Left lung (tissue), 10 donors: Measurements from ENCODE around the gene RRP36. TPM values are rescaled to one million over a fixed set of nuclear protein-coding genes. Genes with fewer than 3 reads are reported as not detected.
A peak's percentile ranks its signal among the peaks of the same experiment; 100 is the strongest.

Source experiments
- ATAC-seq: fragments of 200-7000 bp; cut with Tn5 transposase; one replicate; pipeline ENCODE4 v1.9.1; 2020; ENCODE audit warnings: moderate library complexity
- DNase-seq, 4 donors: peaks; one replicate each; pipeline ENCODE4 v3.0.0-alpha.2; 2013 to 2020
- H3K27ac ChIP-seq, 2 donors: fragments of 200-600 bp; sonication (generic) in 1 of 2; one replicate each; pipeline versions ENCODE4 v1.5.0 to v1.8.0; 2020 to 2021
- H3K27me3 ChIP-seq, 2 donors: fragments of 200-600 bp; sonication (generic) in 1 of 2; one replicate each; pipeline versions ENCODE4 v1.5.0 to v1.8.0; 2020 to 2021
- H3K36me3 ChIP-seq, 2 donors: fragments of 200-600 bp; sonication (generic) in 1 of 2; one replicate each; pipeline versions ENCODE4 v1.5.0 to v1.8.0; 2020 to 2021
- H3K4me1 ChIP-seq, 2 donors: fragments of 200-600 bp; one replicate each; pipeline ENCODE4 v1.8.0; 2021
- H3K4me3 ChIP-seq, 2 donors: fragments of 200-600 bp; sonication (generic) in 1 of 2; one replicate each; pipeline versions ENCODE4 v1.5.0 to v1.8.0; 2020 to 2021; ENCODE audit warnings: mild to moderate bottlenecking in 1 of 2
- H3K9me3 ChIP-seq, 2 donors: fragments of 200-600 bp; sonication (generic) in 1 of 2; one replicate each; pipeline versions ENCODE4 v1.5.0 to v1.8.0; 2020 to 2021
- intact Hi-C, 2 donors: fragments of 100-400 bp; cut with DNase I; formaldehyde crosslinking; loops; one replicate each; pipeline versions ENCODE4 v1.11.2 to v1.14.2; 2022
- polyA plus RNA-seq, 6 donors: library from polyadenylated mRNA; unstranded; fragments of 120-200 nt; gene quantifications; one replicate each; pipeline ENCODE4 v1.2.1, GENCODE V29; 2013; ENCODE audit not compliant: insufficient read length in 6 of 6
- total RNA-seq, 2 donors: library from RNA; stranded (reverse); fragmentation: NEBNext Ultra II Directional; extraction: Animal tissue kit (Norgen Biotek cat#: 25700); gene quantifications; one replicate each; pipeline ENCODE4 v1.2.1, GENCODE V29; 2021
- TF ChIP-seq, protein P1 (sequence below), 2 donors: fragments of 200-600 bp; sonication (generic) in 1 of 2; IDR thresholded peaks; one replicate each; pipeline versions ENCODE4 v1.5.0 to v1.8.0; 2021; ENCODE audit warnings: antibody characterized with exemption in 2 of 2
- donor health status: DM: no; HTN: yes; CAD: no.
- donor health status: DM: no; HTN: no; CAD: no.

Gene RRP36
- total and polyA plus RNA-seq, 8 donors: 43.3 to 55.2 (median 50.2) TPM

DNA sequence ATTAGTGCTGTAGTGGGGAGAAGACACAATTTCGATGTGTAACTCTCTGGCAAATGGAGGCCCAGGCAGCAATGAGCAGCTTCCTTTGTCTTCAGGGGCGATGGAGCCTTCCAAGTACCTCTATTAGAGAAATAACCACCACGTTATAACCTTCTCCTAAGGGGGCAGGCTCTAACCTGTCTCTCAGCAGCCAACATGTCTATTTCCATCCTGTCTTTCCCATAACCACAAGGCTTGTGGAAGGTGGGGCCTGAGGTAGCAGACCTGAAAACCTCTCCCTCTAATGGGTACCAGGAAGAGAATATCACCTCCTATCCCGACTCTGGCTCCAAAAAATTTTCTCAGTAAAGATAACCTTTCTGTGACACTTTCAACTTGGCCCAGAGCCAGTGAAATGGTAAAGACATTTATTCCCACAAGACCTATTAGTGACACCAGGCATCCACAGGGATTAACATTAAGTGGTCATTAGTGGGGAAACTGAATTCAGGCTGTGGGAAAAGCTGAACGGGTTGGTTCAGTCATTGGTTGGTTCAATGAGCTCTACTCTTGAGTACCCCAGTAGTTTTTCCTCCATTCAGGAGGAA, 46.4 kb upstream of the RRP36 start:
- Histone ChIP-seq H3K4me3 (no peak overlapping the region), H3K27ac (no peak overlapping the region), H3K36me3 (peaks cover 0 to 11% of the 10 kb centered on the region in 2 donors), H3K9me3 (no peaks in the 10 kb centered on the region), H3K27me3 (no peaks in the 10 kb centered on the region), H3K4me1 (peaks cover 11 to 36% of the 10 kb centered on the region in 2 donors)
- no peak for ATAC-seq
- intact Hi-C loops: no loop called here
- TF ChIP-seq, protein P1, sequence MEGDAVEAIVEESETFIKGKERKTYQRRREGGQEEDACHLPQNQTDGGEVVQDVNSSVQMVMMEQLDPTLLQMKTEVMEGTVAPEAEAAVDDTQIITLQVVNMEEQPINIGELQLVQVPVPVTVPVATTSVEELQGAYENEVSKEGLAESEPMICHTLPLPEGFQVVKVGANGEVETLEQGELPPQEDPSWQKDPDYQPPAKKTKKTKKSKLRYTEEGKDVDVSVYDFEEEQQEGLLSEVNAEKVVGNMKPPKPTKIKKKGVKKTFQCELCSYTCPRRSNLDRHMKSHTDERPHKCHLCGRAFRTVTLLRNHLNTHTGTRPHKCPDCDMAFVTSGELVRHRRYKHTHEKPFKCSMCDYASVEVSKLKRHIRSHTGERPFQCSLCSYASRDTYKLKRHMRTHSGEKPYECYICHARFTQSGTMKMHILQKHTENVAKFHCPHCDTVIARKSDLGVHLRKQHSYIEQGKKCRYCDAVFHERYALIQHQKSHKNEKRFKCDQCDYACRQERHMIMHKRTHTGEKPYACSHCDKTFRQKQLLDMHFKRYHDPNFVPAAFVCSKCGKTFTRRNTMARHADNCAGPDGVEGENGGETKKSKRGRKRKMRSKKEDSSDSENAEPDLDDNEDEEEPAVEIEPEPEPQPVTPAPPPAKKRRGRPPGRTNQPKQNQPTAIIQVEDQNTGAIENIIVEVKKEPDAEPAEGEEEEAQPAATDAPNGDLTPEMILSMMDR (IDR thresholded peaks at IDR 0.05): no peak
- no peak for DNase-seq

DNA sequence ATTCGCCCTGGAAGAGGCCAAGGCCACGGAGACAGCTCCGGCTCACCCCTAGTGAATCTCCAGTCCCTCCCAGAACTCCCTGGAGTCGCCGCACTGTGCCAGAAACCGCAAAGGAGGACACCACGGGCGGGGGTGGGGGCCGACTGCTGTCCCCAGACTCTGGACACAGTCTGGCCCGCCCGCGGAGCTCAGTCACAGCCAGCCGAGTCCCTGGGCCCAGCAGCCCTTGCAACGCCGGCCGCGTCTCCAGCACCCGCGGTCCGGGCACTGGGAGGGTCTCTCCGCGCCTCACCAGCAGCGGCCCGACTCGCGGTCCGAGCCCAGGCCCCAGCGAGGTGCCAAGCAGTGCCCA, 43.0 kb upstream of the RRP36 start:
- peak overlapping the region; percentile 67 to 93 for H3K27ac ChIP-seq
- intact Hi-C loops: no loop called here
- DNase-seq (peak in 2 of 4 donors; percentile 39 to 88), ATAC-seq (peak; percentile 41)
- H3K9me3 ChIP-seq: no peaks in the 10 kb centered on the region
- H3K27me3 ChIP-seq: no peaks in the 10 kb centered on the region
- peak overlapping the region; percentile 95 to 96 for H3K4me3 ChIP-seq
- peaks cover 0 to 8% of the 10 kb centered on the region in 2 donors for H3K36me3 ChIP-seq
- TF ChIP-seq, protein P1 (IDR thresholded peaks at IDR 0.05): no peak
- peaks cover 11 to 35% of the 10 kb centered on the region in 2 donors for H3K4me1 ChIP-seq

DNA sequence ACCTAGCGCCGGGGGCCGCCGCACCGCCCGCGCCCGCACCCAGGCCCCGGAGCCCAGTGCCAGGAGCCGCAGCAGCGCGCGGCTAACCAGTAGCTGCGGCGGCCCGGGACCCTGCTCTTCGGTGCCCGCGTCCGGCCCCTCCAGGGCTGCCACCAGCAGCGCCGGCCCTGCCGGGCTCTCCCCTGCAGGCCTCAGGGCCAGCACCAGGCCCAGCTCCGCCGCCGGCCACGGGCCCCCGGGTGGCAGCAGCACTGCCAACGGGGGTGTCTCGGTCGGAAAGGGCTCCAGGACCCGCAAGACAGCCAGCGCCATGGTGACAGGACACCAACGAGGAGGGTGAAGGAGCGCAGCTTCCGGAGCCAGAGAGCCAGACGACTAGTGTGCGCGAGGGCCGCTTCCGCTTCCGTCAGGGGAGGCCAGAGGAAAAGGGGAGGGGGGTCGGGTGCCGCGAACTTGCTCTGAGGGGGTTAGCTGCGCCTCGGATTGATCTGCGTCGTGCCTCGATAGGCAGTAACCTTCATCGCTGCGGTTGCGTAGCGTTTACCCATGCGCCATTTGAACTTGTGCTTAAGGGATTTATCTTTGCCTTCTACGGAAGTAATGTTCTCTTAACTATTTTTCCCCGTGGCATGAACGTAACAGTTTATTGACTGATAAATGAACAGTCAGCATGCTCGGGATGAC, 42.4 kb upstream of the RRP36 start, which contains the start of gene PEX6:
Gene PEX6 (minus strand): TSS at position 343 of the 684 bp plus-strand sequence. CDS start 31 bp downstream, at position 312.
- H3K9me3 ChIP-seq: no peaks in the 10 kb centered on the region
- peak; percentile 82 to 99 (median 91) for DNase-seq
- TF ChIP-seq, protein P1 (IDR thresholded peaks at IDR 0.05): no peak
- peaks cover 11 to 41% of the 10 kb centered on the region in 2 donors for H3K4me1 ChIP-seq
- H3K27me3 ChIP-seq: no peaks in the 10 kb centered on the region
- H3K4me3 ChIP-seq: peak within 1 kb of the TSS; percentile 95 to 96
- intact Hi-C loops: no loop called here
- peak; percentile 95 for ATAC-seq
- peak within 1 kb of the TSS; percentile 67 to 93 for H3K27ac ChIP-seq
- peaks cover 0 to 3% of the 10 kb centered on the region in 2 donors for H3K36me3 ChIP-seq

DNA sequence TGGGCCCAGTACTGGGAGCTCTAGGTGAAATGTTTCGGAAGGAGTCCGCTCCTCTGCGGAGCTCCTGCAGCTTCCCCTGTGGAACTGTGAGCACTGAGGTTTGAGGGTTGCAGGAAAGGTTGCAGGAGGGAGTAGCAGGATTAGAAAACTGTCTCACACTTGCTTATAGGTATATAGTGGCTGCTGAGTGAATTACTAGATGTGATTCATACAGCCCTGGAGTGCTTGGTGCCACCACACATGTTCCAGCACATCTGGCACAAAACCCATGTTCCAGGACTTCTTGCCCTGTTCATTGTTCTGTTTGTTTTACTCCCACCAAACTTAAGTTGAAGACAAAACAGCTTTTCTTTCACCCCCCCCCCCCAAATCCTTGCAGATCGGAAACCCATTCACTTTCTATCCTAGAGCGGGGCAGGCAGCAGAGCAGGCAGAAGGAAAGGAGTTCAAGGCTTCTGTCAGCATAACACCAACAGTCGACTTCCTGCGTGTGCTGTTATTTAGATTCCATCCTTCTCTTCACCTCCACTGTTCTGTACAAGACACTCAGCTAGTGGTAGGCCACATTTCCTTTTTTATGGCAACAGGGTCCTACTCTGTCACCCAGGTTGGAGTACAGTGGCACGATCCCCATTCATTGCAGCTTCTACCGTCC, 41.8 kb upstream of the RRP36 start:
- Histone ChIP-seq H3K36me3 (no peaks in the 10 kb centered on the region), H3K27ac (peak overlapping the region; percentile 67 to 93), H3K27me3 (no peaks in the 10 kb centered on the region), H3K4me1 (peaks cover 11 to 41% of the 10 kb centered on the region in 2 donors), H3K9me3 (no peaks in the 10 kb centered on the region), H3K4me3 (peak overlapping the region; percentile 95 to 96)
- TF ChIP-seq, protein P1 (IDR thresholded peaks at IDR 0.05): no peak
- intact Hi-C loops: no loop called here
- peak in 1 of 4 donors; percentile 8 for DNase-seq
- peak; percentile 5 for ATAC-seq

DNA sequence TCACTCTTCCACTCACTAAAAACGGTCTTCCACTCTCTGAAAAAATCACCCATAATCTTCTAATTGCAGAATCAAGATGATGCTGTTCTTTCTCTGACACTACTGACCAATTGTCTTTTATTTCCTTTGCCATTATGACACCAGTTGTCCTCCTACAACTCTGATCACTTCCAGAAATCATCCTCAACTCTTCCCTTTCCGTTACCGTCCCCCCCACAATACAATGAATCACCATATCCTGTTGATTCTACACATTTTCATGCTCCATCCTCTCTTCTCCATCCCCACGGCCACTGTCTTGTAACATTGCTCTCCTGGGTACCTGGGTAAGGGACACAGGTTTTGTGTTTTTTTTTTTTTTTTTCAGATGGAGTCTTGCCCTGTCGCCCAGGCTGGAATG, 39.6 kb upstream of the RRP36 start:
- Histone ChIP-seq H3K27ac (no peak overlapping the region), H3K27me3 (no peaks in the 10 kb centered on the region), H3K4me3 (no peak overlapping the region), H3K9me3 (no peaks in the 10 kb centered on the region), H3K4me1 (peaks cover 20 to 55% of the 10 kb centered on the region in 2 donors), H3K36me3 (no peaks in the 10 kb centered on the region)
- TF ChIP-seq, protein P1 (IDR thresholded peaks at IDR 0.05): no peak
- intact Hi-C loops: no loop called here
- ATAC-seq (no peak), DNase-seq (no peak)
